Stomach (tissue), 4 donors: ENCODE measurements around the gene LCE2A.

Experiments
- POLR2AphosphoS5 ChIP-seq, 3 donors: sonication (generic); formaldehyde crosslinking; IDR thresholded peaks; one replicate each; pipeline ENCODE4 v1.6.1; 2016; ENCODE audit warnings: antibody characterized with exemption in 3 of 3
- TF ChIP-seq, protein P1 (sequence below), 7 experiments: fragments of 450-650 bp in 4 of 7; fragments of 200-600 bp in 3 of 7; sonication (generic) in 3 of 7; IDR thresholded peaks; one replicate each; pipeline ENCODE4 v1.5.1; 2016 to 2019; ENCODE audit warnings: antibody characterized with exemption in 7 of 7, control low read depth in 2 of 7, mild to moderate bottlenecking in 1 of 7

DNA sequence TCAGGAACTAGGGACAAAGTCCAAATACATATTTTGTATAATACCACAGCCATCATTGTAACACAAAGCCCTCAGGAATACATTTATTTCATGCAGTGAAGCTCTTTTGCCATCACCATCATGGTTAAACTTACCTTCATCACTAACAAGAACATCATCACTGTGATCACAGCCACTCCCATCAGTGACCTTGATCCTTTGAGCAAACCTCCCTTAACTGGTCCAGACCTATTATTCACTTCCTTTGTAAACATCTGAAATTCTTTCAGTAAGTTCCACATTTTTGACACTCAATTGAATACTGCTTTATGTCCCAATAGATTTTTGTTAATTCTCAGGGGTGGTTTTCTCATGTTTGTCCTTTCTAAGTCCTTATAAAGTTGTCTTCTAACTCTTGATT lies 43.5 kb downstream of the LCE2A start:
- TF ChIP-seq POLR2AphosphoS5 (IDR thresholded peaks at IDR 0.05), result no peak
- TF ChIP-seq, protein P1, sequence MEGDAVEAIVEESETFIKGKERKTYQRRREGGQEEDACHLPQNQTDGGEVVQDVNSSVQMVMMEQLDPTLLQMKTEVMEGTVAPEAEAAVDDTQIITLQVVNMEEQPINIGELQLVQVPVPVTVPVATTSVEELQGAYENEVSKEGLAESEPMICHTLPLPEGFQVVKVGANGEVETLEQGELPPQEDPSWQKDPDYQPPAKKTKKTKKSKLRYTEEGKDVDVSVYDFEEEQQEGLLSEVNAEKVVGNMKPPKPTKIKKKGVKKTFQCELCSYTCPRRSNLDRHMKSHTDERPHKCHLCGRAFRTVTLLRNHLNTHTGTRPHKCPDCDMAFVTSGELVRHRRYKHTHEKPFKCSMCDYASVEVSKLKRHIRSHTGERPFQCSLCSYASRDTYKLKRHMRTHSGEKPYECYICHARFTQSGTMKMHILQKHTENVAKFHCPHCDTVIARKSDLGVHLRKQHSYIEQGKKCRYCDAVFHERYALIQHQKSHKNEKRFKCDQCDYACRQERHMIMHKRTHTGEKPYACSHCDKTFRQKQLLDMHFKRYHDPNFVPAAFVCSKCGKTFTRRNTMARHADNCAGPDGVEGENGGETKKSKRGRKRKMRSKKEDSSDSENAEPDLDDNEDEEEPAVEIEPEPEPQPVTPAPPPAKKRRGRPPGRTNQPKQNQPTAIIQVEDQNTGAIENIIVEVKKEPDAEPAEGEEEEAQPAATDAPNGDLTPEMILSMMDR (IDR thresholded peaks at IDR 0.05), result no peak
